Upper lobe of left lung (tissue), 4 donors: ENCODE results near the gene PER3.

Experiments
- EP300 ChIP-seq, 4 donors: sonication (generic); formaldehyde crosslinking; IDR thresholded peaks; one replicate each; pipeline ENCODE4 v1.5.1; 2017; ENCODE audit warnings: antibody characterized with exemption in 4 of 4, control low read depth in 2 of 4
- TF ChIP-seq, protein P1 (sequence below), 6 experiments: fragments of 450-650 bp in 4 of 6; fragments of 200-600 bp in 2 of 6; sonication (generic) in 2 of 6; IDR thresholded peaks; one replicate each; pipeline ENCODE4 v1.5.1; 2016 to 2019; ENCODE audit warnings: antibody characterized with exemption in 6 of 6

GRCh38 chr1:7884757-7885156, 100.7 kb downstream of the PER3 start:
- TF ChIP-seq, protein P1, sequence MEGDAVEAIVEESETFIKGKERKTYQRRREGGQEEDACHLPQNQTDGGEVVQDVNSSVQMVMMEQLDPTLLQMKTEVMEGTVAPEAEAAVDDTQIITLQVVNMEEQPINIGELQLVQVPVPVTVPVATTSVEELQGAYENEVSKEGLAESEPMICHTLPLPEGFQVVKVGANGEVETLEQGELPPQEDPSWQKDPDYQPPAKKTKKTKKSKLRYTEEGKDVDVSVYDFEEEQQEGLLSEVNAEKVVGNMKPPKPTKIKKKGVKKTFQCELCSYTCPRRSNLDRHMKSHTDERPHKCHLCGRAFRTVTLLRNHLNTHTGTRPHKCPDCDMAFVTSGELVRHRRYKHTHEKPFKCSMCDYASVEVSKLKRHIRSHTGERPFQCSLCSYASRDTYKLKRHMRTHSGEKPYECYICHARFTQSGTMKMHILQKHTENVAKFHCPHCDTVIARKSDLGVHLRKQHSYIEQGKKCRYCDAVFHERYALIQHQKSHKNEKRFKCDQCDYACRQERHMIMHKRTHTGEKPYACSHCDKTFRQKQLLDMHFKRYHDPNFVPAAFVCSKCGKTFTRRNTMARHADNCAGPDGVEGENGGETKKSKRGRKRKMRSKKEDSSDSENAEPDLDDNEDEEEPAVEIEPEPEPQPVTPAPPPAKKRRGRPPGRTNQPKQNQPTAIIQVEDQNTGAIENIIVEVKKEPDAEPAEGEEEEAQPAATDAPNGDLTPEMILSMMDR (IDR thresholded peaks at IDR 0.05) = no peak
- TF ChIP-seq EP300 (IDR thresholded peaks at IDR 0.05) = no peak
